PC-9 (cell line): ENCODE data around the gene ASB10. TPM values are rescaled to one million over a fixed set of nuclear protein-coding genes. Genes with fewer than 3 reads are reported as not detected.

Experiments used
- BruUV-seq: library from RNA; stranded (reverse); fragments of 400-500 nt; replicated peaks from 2 replicates; lab custom pipeline; 2021; lab: Mats Ljungman, UMichigan
- CTCF ChIA-PET: fragments of 300-600 bp; sonication (Branson Sonifier 250); formaldehyde crosslinking; loops from one replicate; lab custom pipeline; 2022; ENCODE audit warnings: antibody characterized with exemption; lab: Charles Lee
- POLR2A ChIA-PET: fragments of 300-600 bp; sonication (Branson Sonifier 250); formaldehyde crosslinking; loops from one replicate; lab custom pipeline; 2022; ENCODE audit warnings: antibody characterized with exemption; ENCODE audit not compliant: unreplicated experiment; lab: Charles Lee
- DNase-seq, 2 experiments: peaks; one replicate each; pipeline versions ENCODE4 v3.0.0 to v3.0.0-alpha.2; 2015 to 2022; ENCODE audit warnings: mixed read lengths in 1 of 2
- H2AFZ ChIP-seq: fragments of 200-600 bp; sonication (generic); 2 replicates; pipeline ENCODE4 v1.8.1; 2017; ENCODE audit warnings: antibody characterized with exemption
- H3F3A ChIP-seq: fragments of 200-600 bp; sonication (generic); 2 replicates; pipeline ENCODE4 v1.8.1; 2017; ENCODE audit warnings: antibody characterized with exemption, mild to moderate bottlenecking, low read depth; ENCODE audit not compliant: insufficient read depth
- H3K27ac ChIP-seq: fragments of 200-600 bp; sonication (generic); 2 replicates; pipeline ENCODE4 v1.6.1; 2016; ENCODE audit warnings: mixed run types
- H3K27me3 ChIP-seq: fragments of 200-600 bp; sonication (generic); 2 replicates; pipeline ENCODE4 v1.6.1; 2016; ENCODE audit warnings: low read depth, mixed run types; ENCODE audit not compliant: insufficient read depth
- H3K36me3 ChIP-seq: fragments of 200-600 bp; sonication (generic); 2 replicates; pipeline ENCODE4 v1.6.1; 2016; ENCODE audit warnings: low read depth, mixed run types
- H3K4me1 ChIP-seq: fragments of 200-600 bp; sonication (generic); replicated peaks from 2 replicates; pipeline ENCODE4 v1.6.1; 2016; ENCODE audit warnings: mixed run types; ENCODE audit not compliant: insufficient read depth
- H3K4me2 ChIP-seq: fragments of 200-600 bp; sonication (generic); 2 replicates; pipeline ENCODE4 v1.6.1; 2017; ENCODE audit warnings: mixed run types
- H3K4me3 ChIP-seq: fragments of 200-600 bp; sonication (generic); 2 replicates; pipeline ENCODE4 v1.6.1; 2016; ENCODE audit warnings: mixed run types
- H3K79me2 ChIP-seq: fragments of 200-600 bp; sonication (generic); 2 replicates; pipeline ENCODE4 v1.6.1; 2017; ENCODE audit warnings: low read depth, mixed run types
- H3K9me2 ChIP-seq: fragments of 200-600 bp; sonication (generic); 2 replicates; pipeline ENCODE4 v1.8.1; 2017; ENCODE audit warnings: mild to moderate bottlenecking; ENCODE audit not compliant: insufficient read depth
- H3K9me3 ChIP-seq: fragments of 200-600 bp; sonication (generic); 2 replicates; pipeline ENCODE4 v1.8.1; 2016; ENCODE audit warnings: low read depth; ENCODE audit not compliant: insufficient read depth
- H4K20me1 ChIP-seq: fragments of 200-600 bp; sonication (generic); 2 replicates; pipeline ENCODE4 v1.8.1; 2017; ENCODE audit not compliant: insufficient read depth
- CTCF ChIP-seq: fragments of 200-600 bp; sonication (generic); conservative IDR thresholded peaks from 2 replicates; pipeline ENCODE4 v1.6.1; 2017; ENCODE audit warnings: mixed run types, antibody characterized with exemption, mild to moderate bottlenecking, moderate library complexity
- EZH2 ChIP-seq: fragments of 200-600 bp; sonication (generic); IDR thresholded peaks from 2 replicates; pipeline ENCODE4 v1.8.0; 2017; ENCODE audit warnings: antibody characterized with exemption, low read depth
- intact Hi-C: fragments of 100-400 bp; cut with micrococcal nuclease; formaldehyde crosslinking; loops from one replicate; pipeline ENCODE4 v1.10.0; 2022; ENCODE audit not compliant: unreplicated experiment
- total RNA-seq: library from RNA; stranded (reverse); gene quantifications from 2 replicates; pipeline ENCODE4 v1.2.3, GENCODE V29; 2021

ASB10 gene
- total RNA-seq, 1 experiment from 2014 or later, result not detected

- Histone ChIP-seq H3K4me3 (no peak overlapping the region), H3K4me1 (no peaks in the 10 kb centered on the region), H3K9me3 (no peaks in the 10 kb centered on the region), H3F3A (no peaks in the 10 kb centered on the region), H2AFZ (no peak overlapping the region), H3K27ac (no peak overlapping the region), H3K36me3 (no peaks in the 10 kb centered on the region), H4K20me1 (no peaks in the 10 kb centered on the region; the same call in 1 of the 2 replicates), H3K79me2 (no peaks in the 10 kb centered on the region), H3K4me2 (no peak overlapping the region), H3K9me2 (no peaks in the 10 kb centered on the region), H3K27me3 (peaks cover 96% of the 10 kb centered on the region)
- no TSS peak for BruUV-seq
- TF ChIP-seq EZH2 (no peak), CTCF (no peak)
- intact Hi-C loops, result no loop called here
- ChIA-PET CTCF (no interaction called here), POLR2A (no interaction called here)
- no peak for DNase-seq
Measured at GRCh38 chr7:151181011-151181431, 6.0 kb downstream of the ASB10 start.

DNA sequence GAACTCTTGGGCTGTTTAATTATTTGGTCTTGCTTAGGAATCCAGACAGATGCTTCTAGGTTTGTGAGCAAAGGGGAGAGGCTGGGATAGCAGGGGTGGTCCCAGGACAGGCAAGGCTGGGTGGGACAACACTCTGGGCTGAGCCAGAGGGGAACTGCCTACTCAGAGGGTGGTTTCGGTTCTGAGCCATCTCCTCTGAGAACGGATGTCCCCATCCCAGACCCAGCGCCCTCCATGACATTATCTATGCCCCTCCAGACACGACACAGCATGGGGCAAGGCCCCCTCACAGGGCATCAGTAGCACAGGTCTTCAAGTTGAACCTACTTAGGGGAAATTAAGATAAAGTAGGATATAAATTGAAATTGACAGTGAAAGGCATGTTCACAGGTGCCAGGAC lies 7.1 kb downstream of the ASB10 start:
- no peaks in the 10 kb centered on the region for H3K79me2 ChIP-seq
- no peaks in the 10 kb centered on the region for H3K9me2 ChIP-seq
- no peak overlapping the region for H3K27ac ChIP-seq
- no peaks in the 10 kb centered on the region for H3F3A ChIP-seq
- H3K4me3 ChIP-seq, result no peak overlapping the region
- no peaks in the 10 kb centered on the region for H3K36me3 ChIP-seq
- peaks cover 95% of the 10 kb centered on the region for H3K27me3 ChIP-seq
- intact Hi-C loops, result loop anchor here (10.0 kb wide), 1 partner anchor 895 kb away; no protein-coding TSS in a partner anchor
- H3K4me2 ChIP-seq, result no peak overlapping the region
- ChIA-PET POLR2A (no interaction called here), CTCF (interaction anchor here (0.6 kb wide), 1 partner anchor 117 kb away, joined by 5 read pairs; no protein-coding TSS in a partner anchor)
- no peak for DNase-seq
- TF ChIP-seq EZH2 (no peak), CTCF (no peak)
- H2AFZ ChIP-seq, result no peak overlapping the region
- no peaks in the 10 kb centered on the region for H3K4me1 ChIP-seq
- no TSS peak for BruUV-seq
- H4K20me1 ChIP-seq, result no peaks in the 10 kb centered on the region; the same call in 1 of the 2 replicates
- H3K9me3 ChIP-seq, result no peaks in the 10 kb centered on the region

GRCh38 chr7:151179287-151179860 lies 7.7 kb downstream of the ASB10 start:
- ChIA-PET CTCF (no interaction called here), POLR2A (no interaction called here)
- peaks cover 92% of the 10 kb centered on the region for H3K27me3 ChIP-seq
- H3K4me2 ChIP-seq, result no peak overlapping the region
- H3K4me3 ChIP-seq, result no peak overlapping the region
- H3K9me2 ChIP-seq, result no peaks in the 10 kb centered on the region
- H4K20me1 ChIP-seq, result no peaks in the 10 kb centered on the region; the same call in 1 of the 2 replicates
- BruUV-seq, result no TSS peak
- DNase-seq, result no peak
- H3K4me1 ChIP-seq, result no peaks in the 10 kb centered on the region
- H3F3A ChIP-seq, result no peaks in the 10 kb centered on the region
- H3K36me3 ChIP-seq, result no peaks in the 10 kb centered on the region
- no peaks in the 10 kb centered on the region for H3K9me3 ChIP-seq
- no peak overlapping the region for H2AFZ ChIP-seq
- no peak overlapping the region for H3K27ac ChIP-seq
- no peaks in the 10 kb centered on the region for H3K79me2 ChIP-seq
- TF ChIP-seq CTCF, result no peak
- TF ChIP-seq EZH2, result no peak
- intact Hi-C loops, result loop anchor here (10.0 kb wide), 1 partner anchor 895 kb away; no protein-coding TSS in a partner anchor
